Natural killer cell (primary cell): Measurements from ENCODE around the gene PMF1. TPM values are rescaled to one million over a fixed set of nuclear protein-coding genes. Genes with fewer than 3 reads are reported as not detected.

Experiments
- ATAC-seq, 3 donors: fragments of 150-1000 bp in 2 of 3; fragments of 200-7000 bp in 1 of 3; cut with Tn5 transposase; 1 replicate in 1 of 3; 2 replicates in 2 of 3; pipeline ENCODE4 v1.10.0; 2021; ENCODE audit warnings: mild to moderate bottlenecking in 2 of 3, moderate library complexity in 2 of 3
- DNase-seq, 2 donors: peaks; one replicate each; pipeline versions ENCODE4 v3.0.0 to v3.0.0-alpha.2; 2013 to 2021; ENCODE audit warnings: mixed read lengths in 1 of 2
- H3K27ac ChIP-seq: one replicate; pipeline ENCODE4 v1.5.1; 2013; ENCODE audit warnings: mild to moderate bottlenecking, low read length
- H3K27me3 ChIP-seq: one replicate; pipeline ENCODE4 v1.6.1; 2013; ENCODE audit warnings: low read length; ENCODE audit not compliant: control insufficient read depth, insufficient read depth
- H3K36me3 ChIP-seq: one replicate; pipeline ENCODE4 v1.6.1; 2013; ENCODE audit warnings: low read length; ENCODE audit not compliant: control insufficient read depth, insufficient read depth
- H3K4me1 ChIP-seq: one replicate; pipeline ENCODE4 v1.6.1; 2013; ENCODE audit warnings: low read length; ENCODE audit not compliant: control insufficient read depth, insufficient read depth
- H3K4me3 ChIP-seq: one replicate; pipeline ENCODE4 v1.5.1; 2013; ENCODE audit warnings: low read length
- H3K9me3 ChIP-seq: one replicate; pipeline ENCODE4 v1.6.1; 2013; ENCODE audit warnings: low read length; ENCODE audit not compliant: control insufficient read depth, insufficient read depth
- H3K27ac Mint-ChIP-seq, 2 donors: one replicate each; pipeline ENCODE4 v1.8.0; 2022; ENCODE audit warnings: mild to moderate bottlenecking in 2 of 2, mixed read lengths in 2 of 2, moderate library complexity in 1 of 2
- H3K27me3 Mint-ChIP-seq, 2 donors: one replicate each; pipeline ENCODE4 v1.8.0; 2022; ENCODE audit warnings: low read depth in 2 of 2, mixed read lengths in 2 of 2
- H3K36me3 Mint-ChIP-seq: one replicate; pipeline ENCODE4 v1.8.0; 2022; ENCODE audit warnings: mixed read lengths
- H3K4me1 Mint-ChIP-seq, 2 donors: one replicate each; pipeline ENCODE4 v1.8.0; 2022; ENCODE audit warnings: mixed read lengths in 2 of 2
- H3K4me3 Mint-ChIP-seq: one replicate; pipeline ENCODE4 v1.8.0; 2022; ENCODE audit warnings: mild to moderate bottlenecking, moderate library complexity, mixed read lengths
- H3K9me3 Mint-ChIP-seq, 2 donors: one replicate each; pipeline ENCODE4 v1.8.0; 2022; ENCODE audit warnings: mixed read lengths in 2 of 2
- WGBS: methylation state at CpG from one replicate; pipeline ENCODE4 v1.1.7; 2013; ENCODE audit warnings: missing lambda C conversion rate; ENCODE audit not compliant: insufficient coverage; 5-methylcytosine and 5-hydroxymethylcytosine counted together
- intact Hi-C: fragments of 100-400 bp; cut with micrococcal nuclease; formaldehyde crosslinking; loops from one replicate; pipeline ENCODE4 v1.14.2; 2022
- total RNA-seq, 4 donors: library from RNA; stranded (reverse); fragments of 120-200 nt in 1 of 4; gene quantifications; one replicate each; pipeline versions ENCODE4 v1.2.3 to v1.2.4, GENCODE V29; 2013 to 2022
- TF ChIP-seq, protein P1 (sequence below): fragments of 200-600 bp; IDR thresholded peaks from one replicate; pipeline ENCODE4 v1.8.0; 2022; ENCODE audit warnings: antibody characterized with exemption

PMF1 gene, protein sequence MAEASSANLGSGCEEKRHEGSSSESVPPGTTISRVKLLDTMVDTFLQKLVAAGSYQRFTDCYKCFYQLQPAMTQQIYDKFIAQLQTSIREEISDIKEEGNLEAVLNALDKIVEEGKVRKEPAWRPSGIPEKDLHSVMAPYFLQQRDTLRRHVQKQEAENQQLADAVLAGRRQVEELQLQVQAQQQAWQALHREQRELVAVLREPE
- total RNA-seq: 10 to 100 TPM; 61.5 to 70.3 (median 64.0) TPM
- 50.8 TPM for total RNA-seq (2013)

- no peaks in the 10 kb centered on the region for H3K9me3 Mint-ChIP-seq
- no peaks in the 10 kb centered on the region for H3K9me3 ChIP-seq
- ATAC-seq (peak; percentile 94 to 99 (median 96)), DNase-seq (peak; percentile 94 to 97)
- peak within 1 kb of the TSS; percentile 98 for H3K4me3 Mint-ChIP-seq
- no peaks in the 10 kb centered on the region for H3K27me3 Mint-ChIP-seq
- peak within 1 kb of the TSS; percentile 99 for H3K27ac Mint-ChIP-seq
- TF ChIP-seq, protein P1, sequence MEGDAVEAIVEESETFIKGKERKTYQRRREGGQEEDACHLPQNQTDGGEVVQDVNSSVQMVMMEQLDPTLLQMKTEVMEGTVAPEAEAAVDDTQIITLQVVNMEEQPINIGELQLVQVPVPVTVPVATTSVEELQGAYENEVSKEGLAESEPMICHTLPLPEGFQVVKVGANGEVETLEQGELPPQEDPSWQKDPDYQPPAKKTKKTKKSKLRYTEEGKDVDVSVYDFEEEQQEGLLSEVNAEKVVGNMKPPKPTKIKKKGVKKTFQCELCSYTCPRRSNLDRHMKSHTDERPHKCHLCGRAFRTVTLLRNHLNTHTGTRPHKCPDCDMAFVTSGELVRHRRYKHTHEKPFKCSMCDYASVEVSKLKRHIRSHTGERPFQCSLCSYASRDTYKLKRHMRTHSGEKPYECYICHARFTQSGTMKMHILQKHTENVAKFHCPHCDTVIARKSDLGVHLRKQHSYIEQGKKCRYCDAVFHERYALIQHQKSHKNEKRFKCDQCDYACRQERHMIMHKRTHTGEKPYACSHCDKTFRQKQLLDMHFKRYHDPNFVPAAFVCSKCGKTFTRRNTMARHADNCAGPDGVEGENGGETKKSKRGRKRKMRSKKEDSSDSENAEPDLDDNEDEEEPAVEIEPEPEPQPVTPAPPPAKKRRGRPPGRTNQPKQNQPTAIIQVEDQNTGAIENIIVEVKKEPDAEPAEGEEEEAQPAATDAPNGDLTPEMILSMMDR: no peak
- peak within 1 kb of the TSS; percentile 85 for H3K27ac ChIP-seq
- H3K27me3 ChIP-seq: no peaks in the 10 kb centered on the region
- intact Hi-C loops: loop anchor here (1.0 kb wide), 1 partner anchor 19 kb away; the partner anchor contains the start of gene SLC25A44
- peaks cover 8% of the 10 kb centered on the region for H3K36me3 Mint-ChIP-seq
- H3K36me3 ChIP-seq: peaks cover 22% of the 10 kb centered on the region
- H3K4me3 ChIP-seq: peak within 1 kb of the TSS; percentile 60
- WGBS: under 1% methylated on average over 60 of the region's 61 CpGs
- H3K4me1 ChIP-seq: peaks cover 25% of the 10 kb centered on the region
- H3K4me1 Mint-ChIP-seq: peaks cover 25 to 30% of the 10 kb centered on the region in 2 donors
These were observed at the start of gene PMF1 for GRCh38 chr1:156212833-156213643. Gene PMF1, plus strand, starts transcription at chr1:156213007. Its CDS starts 9 bp downstream, at chr1:156213016.

DNA sequence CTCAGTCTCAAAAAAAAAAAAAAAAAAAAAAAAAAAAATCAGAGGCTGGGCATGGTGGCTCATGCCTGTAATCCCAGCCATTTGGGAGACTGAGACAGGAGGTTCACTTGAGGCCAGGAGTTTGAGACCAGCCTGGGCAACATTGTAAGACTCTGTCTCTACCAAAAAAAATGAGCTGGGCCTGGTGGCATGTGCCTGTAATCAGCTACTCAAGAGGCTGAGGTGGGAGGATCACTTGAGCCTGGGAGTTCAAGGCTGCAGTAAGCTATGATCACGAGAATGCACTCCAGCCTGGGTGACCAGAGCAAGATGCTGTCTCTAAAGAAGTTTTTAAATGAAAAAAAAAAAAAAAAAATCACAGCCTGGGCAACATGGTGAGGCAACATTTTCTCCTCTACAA, 49.1 kb upstream of the PMF1 start:
- intact Hi-C loops: no loop called here
- no peaks in the 10 kb centered on the region for H3K36me3 ChIP-seq
- TF ChIP-seq, protein P1: no peak
- DNase-seq: no peak
- peaks cover 13% of the 10 kb centered on the region for H3K4me1 ChIP-seq
- Mint-ChIP-seq H3K4me3 (no peak overlapping the region), H3K27me3 (peaks cover 3 to 5% of the 10 kb centered on the region in 2 donors), H3K4me1 (peaks cover 7 to 11% of the 10 kb centered on the region in 2 donors), H3K36me3 (no peaks in the 10 kb centered on the region), H3K27ac (no peak overlapping the region), H3K9me3 (no peaks in the 10 kb centered on the region)
- no peaks in the 10 kb centered on the region for H3K27me3 ChIP-seq
- no peak for ATAC-seq
- H3K9me3 ChIP-seq: no peaks in the 10 kb centered on the region
- WGBS: 86% methylated on average over 1 of the region's 1 CpG
- H3K4me3 ChIP-seq: no peak overlapping the region
- no peak overlapping the region for H3K27ac ChIP-seq

GRCh38 chr1:156164125-156164831, 48.5 kb upstream of the PMF1 start:
- Histone ChIP-seq H3K27me3 (no peaks in the 10 kb centered on the region), H3K36me3 (no peaks in the 10 kb centered on the region), H3K4me3 (no peak overlapping the region), H3K4me1 (peaks cover 12% of the 10 kb centered on the region), H3K27ac (no peak overlapping the region), H3K9me3 (no peaks in the 10 kb centered on the region)
- WGBS: 91% methylated on average over 5 of the region's 6 CpGs
- TF ChIP-seq, protein P1: no peak
- intact Hi-C loops: no loop called here
- no peak for DNase-seq
- no peak overlapping the region for H3K4me3 Mint-ChIP-seq
- no peak for ATAC-seq
- no peaks in the 10 kb centered on the region for H3K9me3 Mint-ChIP-seq
- H3K27ac Mint-ChIP-seq: no peak overlapping the region
- peaks cover 7 to 11% of the 10 kb centered on the region in 2 donors for H3K4me1 Mint-ChIP-seq
- no peaks in the 10 kb centered on the region for H3K36me3 Mint-ChIP-seq
- H3K27me3 Mint-ChIP-seq: peaks cover 3 to 5% of the 10 kb centered on the region in 2 donors
